ENCODE measurements around the gene SMG9.

SMG9 gene

DNA sequence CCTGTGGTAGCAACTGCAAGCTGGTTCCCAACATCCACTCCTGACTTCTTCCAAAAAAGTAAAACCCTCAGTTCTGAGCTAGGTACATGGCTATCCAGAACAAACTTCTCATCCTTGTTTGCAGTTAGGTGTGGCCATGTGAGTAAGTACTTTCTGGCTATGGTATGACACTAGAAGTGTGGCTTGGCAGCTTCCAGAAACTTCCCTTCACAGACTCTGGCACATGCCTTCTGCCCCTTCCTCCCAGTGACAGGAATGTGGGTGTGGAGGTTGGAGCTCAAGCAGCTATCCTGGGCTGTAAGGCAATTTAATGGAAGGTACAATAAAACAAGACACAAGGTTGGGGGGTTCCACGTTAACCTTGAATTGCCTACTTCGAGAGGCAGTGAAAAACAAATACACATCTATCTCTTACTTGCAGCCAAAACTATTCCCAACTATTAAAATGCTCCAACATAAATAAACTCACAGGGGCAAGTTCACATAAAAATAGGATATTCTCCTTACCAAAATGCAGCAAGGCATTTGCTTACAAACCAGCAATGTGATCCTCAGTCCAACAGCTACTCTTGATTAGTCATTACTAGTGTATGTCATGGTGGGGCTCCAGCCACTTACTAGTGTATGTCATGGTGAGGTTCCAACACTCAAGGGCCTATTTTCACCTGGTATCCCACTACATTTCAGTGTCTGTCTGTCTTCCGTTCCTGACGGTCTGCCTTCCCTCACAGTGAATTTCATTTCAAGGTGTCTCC lies 3.1 kb downstream of the SMG9 start:
- no peak for DNase-seq

GRCh38 chr19:43749898-43750297 lies 4.9 kb downstream of the SMG9 start:
- no peak for DNase-seq

- DNase-seq = no peak
Observed at GRCh38 chr19:43749152-43749551, 5.6 kb downstream of the SMG9 start.

DNA sequence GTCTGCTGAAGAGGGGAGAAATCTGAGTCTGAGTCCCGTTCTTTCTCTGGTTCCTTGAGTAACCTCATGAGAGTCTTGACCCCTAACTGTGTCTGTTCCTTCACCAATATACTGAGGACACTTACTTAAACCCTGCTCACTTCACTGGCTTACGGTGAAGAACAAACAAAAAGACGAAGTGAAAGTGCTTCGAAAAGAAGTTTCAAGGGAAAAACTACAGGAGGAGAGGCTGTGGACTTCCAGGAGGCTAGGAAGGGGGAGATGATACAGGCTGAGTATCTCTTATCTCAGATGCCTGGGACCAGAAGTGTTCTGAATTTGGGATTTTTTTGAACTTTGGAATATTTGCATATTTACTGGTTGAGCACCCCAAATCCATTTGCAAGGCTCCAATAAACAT lies 6.1 kb downstream of the SMG9 start:
- no peak for DNase-seq

DNA sequence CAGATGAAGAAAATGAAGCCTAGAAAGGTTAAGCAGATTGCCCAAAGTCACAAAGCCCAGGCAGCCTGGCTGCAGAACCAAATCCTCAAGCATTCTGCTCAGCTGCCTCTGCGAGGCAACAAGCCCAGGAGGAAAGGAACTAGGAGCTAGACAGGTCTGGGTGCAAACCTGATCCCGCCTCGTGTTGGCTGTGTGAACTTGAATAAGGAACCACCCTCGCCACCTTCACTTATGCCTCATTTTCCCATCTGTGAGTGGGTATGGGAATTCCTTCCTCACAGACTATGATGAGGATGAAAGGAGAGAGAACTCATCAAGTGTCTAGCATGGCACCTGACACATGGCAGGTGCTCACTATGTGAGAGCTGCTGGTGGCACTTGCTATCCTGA lies 6.6 kb downstream of the SMG9 start:
- DNase-seq = no peak

- DNase-seq = no peak
Observed at GRCh38 chr19:43747557-43748204, 7.1 kb downstream of the SMG9 start.

GRCh38 chr19:43743059-43743458 lies 11.7 kb downstream of the SMG9 start:
- DNase-seq = no peak

DNA sequence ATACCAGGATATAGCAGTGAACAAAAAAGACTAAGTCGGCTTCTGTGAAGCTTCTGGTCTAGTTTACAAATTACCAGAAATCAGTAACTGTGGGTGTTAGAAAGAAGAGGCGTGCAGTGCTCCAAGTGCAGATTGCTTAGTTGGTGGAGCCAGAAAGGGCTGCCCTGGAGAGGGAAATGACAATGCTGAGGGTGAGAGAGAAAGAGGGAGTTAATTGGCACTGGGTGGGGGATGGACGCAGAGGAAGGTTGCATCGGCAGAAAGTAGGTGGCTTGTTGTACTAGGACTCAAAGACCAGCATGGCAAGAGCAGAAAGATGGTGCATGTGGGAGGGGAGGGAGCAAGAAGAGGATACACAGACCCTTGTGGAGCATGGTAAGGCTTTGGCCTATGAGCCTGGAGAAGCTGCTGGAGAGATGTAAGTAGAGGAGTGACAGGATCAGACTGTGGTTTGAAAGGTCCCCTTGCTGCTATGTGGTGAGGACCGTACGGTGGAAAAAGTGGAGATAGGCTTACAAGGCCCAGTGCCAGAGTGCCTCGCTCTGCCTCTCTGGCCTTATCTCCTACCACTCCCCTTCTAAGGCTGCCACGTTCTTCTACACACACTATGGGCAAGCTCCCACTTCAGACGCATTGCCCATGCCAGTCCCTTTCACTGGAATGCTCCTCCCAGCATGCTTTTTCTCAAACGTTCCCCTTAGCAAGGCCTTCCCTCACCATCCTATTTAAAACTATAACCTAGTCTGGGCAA lies 13.5 kb downstream of the SMG9 start:
- no peak for DNase-seq

- no peak for DNase-seq
Observed at GRCh38 chr19:43739439-43740235, 15.1 kb downstream of the SMG9 start.

GRCh38 chr19:43738780-43739211 lies 16.0 kb downstream of the SMG9 start:
- DNase-seq = no peak

DNA sequence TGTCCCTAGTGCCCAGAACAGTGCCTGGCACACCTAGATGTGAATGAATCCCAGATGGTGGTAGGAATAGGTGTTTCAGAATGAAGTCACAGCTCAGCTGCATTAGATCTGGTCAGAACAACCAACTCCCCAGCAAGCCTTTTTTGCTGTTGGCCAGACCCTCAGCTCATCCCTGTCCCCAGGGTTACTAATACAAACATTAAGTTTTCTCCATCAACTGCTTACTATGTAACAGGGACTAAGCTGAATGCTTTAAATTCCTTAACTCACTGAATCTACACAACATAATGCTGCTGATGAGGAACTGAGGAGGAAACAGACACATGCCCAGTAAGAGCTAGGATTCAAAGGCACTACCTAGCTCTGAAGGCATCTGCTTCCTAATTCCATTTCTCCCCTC lies 18.8 kb downstream of the SMG9 start:
- DNase-seq = no peak

DNA sequence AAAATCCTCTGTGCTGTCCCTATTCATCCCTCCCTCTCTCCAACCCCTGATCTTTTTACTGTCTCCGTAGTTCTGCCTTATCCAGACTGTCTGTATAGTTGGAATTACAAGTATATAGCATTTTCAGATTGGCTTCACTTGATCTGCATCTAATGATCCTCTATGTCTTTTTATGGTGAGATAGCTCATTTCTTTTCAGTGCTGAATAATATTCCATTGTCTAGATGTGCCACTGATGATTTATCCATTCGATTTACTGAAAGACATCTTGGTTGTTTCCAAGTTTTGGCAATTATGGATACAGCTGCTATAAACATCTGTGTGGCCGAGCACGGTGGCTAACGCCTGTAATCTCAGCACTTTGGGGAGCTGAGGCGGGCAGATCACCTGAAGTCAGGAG lies 19.7 kb downstream of the SMG9 start:
- DNase-seq = no peak

GRCh38 chr19:43731846-43732245 lies 22.9 kb downstream of the SMG9 start:
- DNase-seq = no peak

- no peak for DNase-seq
Observed at GRCh38 chr19:43731346-43731745, 23.4 kb downstream of the SMG9 start.

GRCh38 chr19:43729919-43730318 lies 24.8 kb downstream of the SMG9 start:
- no peak for DNase-seq

DNA sequence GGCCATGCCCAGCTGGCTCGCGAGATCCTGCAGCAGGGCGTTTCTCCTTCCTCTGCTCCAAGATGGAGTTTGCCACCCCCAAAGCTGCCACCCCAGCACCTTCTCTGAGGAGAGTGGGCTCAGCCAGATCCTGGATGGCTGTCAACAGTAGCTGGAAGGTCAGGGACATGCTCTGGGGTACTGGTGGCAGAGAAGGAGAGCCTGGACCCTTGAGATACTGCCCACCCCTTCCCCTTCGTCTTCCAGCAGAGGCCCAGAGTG lies 27.2 kb downstream of the SMG9 start:
- no peak for DNase-seq

GRCh38 chr19:43726736-43727592 lies 27.8 kb downstream of the SMG9 start:
- no peak for DNase-seq

- no peak for DNase-seq
Observed at GRCh38 chr19:43725468-43725867, 29.3 kb downstream of the SMG9 start.

- no peak for DNase-seq
Observed at GRCh38 chr19:43724896-43725295, 29.9 kb downstream of the SMG9 start.

DNA sequence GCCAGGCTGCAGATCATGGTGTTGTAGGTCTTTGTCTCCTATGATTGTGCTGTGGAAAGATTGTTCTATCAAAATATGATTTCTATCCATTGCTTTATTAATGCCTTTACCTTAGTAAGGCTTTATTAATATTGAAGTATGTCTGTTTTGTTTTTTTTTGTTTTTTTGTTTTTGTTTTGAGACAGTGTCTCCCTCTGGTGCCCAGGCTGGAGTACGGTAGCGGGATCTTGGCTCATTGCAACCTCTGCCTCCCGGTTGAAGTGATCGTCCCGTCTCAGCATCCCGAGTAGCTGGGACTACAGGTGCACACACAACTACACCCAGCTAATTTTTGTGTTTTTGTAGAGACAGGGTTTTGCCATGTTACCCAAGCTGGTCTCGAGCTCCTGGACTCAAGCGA lies 31.2 kb downstream of the SMG9 start:
- no peak for DNase-seq

- no peak for DNase-seq
Observed at GRCh38 chr19:43721469-43722048, 33.2 kb downstream of the SMG9 start.

- no peak for DNase-seq
Observed at GRCh38 chr19:43720936-43721335, 33.8 kb downstream of the SMG9 start.
